ENCODE results near the gene DNMT1. TPM values are rescaled to one million over a fixed set of nuclear protein-coding genes. Genes with fewer than 3 reads are reported as not detected.

The DNMT1 gene
- polyA plus RNA-seq, 4 donors = 82.1 to 134 (median 119) TPM

DNA sequence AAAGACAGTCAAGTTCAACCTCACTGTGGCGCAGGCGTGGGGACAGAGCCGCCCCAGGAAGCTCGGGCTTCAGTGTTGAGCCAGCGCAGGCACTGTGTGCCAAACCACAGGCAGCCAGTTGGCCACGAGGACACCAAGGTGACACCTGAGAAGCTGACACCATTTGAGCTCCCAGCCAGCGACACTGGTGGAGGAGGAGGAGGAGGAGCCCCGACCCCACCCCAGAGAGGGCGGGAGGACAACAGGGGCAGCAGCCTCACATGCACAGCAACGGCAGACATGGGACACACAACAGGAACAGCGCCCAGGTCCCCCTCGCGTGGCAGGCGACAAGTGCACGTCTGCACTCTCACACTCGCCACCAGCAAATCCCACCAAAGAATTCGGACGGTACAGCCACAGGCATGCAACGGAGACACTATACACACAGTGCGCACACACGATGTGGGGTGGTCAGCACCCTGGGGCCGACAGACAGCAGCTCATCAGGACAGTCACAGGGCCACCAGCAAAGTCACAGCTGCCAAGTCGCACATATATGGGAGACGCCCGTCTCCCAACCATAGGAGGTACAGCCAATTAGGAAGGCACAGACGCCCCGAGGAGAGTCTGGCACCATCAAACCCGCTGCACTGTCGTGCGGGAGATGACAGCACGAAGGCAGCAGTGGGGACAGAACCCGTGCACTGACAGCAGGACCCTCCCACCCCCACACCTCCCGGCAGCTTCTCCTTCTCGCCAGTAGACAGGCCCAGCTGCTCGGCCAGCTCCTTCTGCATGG, 78.5 kb downstream of the DNMT1 start:
- DNase-seq (ENCODE audit: low read depth in 4 of 4, low spot score in 3 of 4) = no peak

GRCh38 chr19:10115392-10116084, 79.2 kb downstream of the DNMT1 start:
- DNase-seq (ENCODE audit: low read depth in 4 of 4, low spot score in 3 of 4) = no peak

- DNase-seq (ENCODE audit: low read depth in 4 of 4, low spot score in 3 of 4) = no peak
Measured at GRCh38 chr19:10114651-10115391, 79.9 kb downstream of the DNMT1 start.

- no peak for DNase-seq (ENCODE audit: low read depth in 4 of 4, low spot score in 3 of 4)
Measured at GRCh38 chr19:10113964-10114650, 80.6 kb downstream of the DNMT1 start.

GRCh38 chr19:10113592-10113963, 81.2 kb downstream of the DNMT1 start:
- no peak for DNase-seq (ENCODE audit: low read depth in 4 of 4, low spot score in 3 of 4)

DNA sequence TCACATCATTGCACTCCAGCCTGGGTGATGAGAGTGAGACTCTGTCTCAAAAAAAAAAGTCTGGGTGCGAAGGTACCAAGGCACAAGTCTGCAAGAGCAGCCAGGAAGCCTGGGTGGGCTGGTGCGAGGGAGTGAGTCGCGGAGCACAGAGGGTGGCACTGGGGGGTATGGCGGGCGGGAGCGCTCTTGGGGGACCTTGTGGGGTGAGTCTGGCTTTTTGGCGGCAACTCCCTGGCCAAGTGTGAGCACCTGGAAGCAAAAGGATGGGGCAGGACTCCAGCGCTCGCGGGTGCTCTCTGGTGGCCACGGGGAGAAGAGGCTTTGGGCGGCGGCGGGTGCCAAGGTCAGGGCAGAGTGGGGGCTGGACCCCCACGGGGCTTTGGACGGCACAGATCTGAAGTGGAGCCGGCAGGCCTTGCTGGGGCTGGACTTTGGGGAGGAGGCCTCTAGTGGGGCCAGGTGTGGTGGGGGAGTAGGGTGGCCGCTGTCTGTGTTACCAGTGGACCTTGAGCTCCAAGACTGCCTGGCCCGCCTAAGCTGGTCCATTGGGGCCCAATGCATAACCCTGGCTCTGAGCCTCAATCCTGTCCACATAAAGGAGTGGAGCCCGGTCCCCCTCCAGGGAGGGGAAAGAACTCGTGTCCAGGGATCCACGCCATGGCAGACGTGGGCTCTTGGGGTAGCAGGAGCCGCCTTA, 81.7 kb downstream of the DNMT1 start:
- no peak for DNase-seq (ENCODE audit: low read depth in 4 of 4, low spot score in 3 of 4)

DNA sequence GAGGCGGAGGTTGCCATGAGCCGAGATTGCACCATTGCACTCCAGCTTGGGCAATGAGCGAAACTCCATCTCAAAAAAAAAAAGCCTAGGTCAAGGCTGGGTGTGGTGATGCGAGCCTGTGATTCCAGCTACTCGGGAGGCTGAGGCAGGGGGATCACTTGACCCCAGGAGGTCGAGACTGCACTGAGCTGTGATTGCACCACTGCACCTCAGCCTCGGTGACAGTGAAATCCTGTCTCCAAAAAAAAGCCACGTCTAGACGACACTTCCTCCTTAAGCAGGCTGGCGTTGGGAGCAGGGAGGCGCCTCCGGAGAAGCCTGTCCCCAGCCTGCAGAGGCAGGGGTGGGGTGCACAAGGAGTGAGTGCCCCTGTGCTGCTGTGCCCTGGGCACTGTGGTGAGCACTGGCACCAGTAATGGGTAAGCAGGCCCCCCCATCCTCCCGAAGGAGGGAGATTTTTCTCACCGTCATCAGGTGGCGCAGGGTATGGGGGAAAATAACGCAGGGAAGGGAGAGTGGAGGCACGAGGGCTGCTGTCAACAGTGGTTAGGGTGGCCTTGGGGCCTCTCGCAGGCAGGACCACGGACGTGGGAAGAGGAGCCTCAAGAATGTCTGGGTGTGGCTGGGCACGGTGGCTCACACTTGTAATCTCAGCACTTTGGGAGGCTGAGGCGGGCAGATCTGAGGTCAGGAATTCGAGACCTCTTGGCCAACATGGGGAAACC, 82.6 kb downstream of the DNMT1 start:
- no peak for DNase-seq (ENCODE audit: low read depth in 4 of 4, low spot score in 3 of 4)

DNA sequence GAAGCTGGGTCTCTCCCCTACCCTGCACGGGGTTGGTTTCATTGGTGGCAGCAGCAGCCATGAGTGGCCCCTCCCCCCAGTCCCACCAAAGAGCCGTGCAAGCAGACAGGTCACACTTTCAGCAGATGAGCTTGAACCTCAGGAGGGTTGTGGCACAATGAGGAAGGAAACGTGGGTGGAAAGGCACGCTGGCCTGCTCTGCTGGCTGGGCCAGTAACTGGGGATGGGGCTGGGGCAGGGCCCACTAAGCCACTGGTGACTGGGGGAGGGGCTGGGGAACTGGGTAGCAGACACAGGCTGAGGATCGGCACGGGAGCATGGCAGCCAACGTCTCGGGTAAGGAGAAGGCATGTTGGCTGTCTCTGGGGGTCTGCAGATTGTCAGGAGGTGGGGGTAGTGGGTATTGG, 83.3 kb downstream of the DNMT1 start, which contains the start of gene P2RY11:
Gene P2RY11, plus strand, starts transcription at position 289 of the 407 bp plus-strand sequence. Its CDS starts 29 bp downstream, at position 318.
- DNase-seq (ENCODE audit: low read depth in 4 of 4, low spot score in 3 of 4) = no peak

- DNase-seq (ENCODE audit: low read depth in 4 of 4, low spot score in 3 of 4) = no peak
Measured at GRCh38 chr19:10110972-10111317, 83.8 kb downstream of the DNMT1 start.

GRCh38 chr19:10110076-10110971, 84.4 kb downstream of the DNMT1 start:
- DNase-seq (ENCODE audit: low read depth in 4 of 4, low spot score in 3 of 4) = no peak

DNA sequence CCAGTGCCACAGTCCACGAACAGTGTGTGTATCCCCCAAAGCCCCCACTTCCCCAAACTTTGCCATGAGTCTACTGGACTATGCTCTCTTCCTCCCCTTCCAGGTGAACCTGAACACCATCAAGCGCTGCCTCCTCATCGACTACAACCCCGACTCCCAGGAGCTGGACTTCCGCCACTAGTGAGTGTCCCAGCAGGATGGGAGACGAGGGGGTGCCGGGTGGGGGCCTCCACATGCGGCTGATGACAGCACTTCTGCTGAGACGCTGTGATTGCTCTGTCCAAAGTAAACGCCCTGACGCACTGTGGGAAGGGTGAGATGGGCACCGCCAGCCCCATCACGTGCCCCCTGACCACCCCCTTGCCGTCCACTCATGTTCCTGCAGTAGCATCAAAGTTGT, 85.2 kb downstream of the DNMT1 start:
- DNase-seq (ENCODE audit: low read depth in 4 of 4, low spot score in 3 of 4) = no peak

DNA sequence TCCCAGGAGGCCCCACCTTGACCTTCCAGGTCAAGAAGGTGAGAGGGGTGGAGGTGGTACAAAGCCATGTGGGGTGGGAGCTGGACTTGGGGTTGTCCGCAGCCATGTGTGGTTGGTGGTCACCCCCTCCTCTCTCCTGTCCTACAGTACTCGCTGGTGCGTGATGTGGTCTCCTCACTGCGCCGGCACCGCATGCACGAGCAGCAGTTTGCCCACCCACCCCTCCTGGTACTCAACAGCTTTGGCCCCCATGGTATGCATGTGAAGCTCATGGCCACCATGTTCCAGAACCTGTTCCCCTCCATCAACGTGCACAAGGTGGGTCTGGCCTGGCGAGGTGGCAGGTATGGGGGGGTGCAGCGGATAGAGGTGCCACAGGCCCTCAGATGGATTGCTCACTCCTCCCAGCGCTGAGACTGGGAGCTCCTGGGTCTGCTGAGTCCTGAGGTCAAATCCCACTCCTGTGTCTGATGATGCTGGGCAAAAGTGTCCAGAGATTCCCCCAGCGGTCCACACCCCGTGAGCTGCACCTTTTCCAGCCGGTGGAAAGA, 86.9 kb downstream of the DNMT1 start:
- DNase-seq (ENCODE audit: low read depth in 4 of 4, low spot score in 3 of 4) = no peak

DNA sequence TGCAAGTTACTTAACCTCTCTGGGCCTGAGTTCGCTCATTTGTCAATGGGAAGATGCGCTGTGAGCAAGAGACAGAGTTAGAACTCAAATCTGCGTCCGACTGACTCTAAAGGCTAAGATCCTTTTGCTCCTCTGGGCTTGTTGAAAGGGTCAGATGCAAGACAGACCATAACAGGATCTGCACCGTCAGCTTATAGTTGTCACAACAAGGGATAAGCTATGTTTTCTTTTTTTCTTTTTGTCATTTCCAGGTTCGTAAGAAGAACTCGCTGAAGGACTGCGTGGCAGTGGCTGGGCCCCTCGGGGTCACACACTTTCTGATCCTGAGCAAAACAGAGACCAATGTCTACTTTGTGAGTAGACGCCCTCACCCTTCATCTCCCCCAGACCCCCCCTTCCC, 87.5 kb downstream of the DNMT1 start:
- DNase-seq (ENCODE audit: low read depth in 4 of 4, low spot score in 3 of 4) = no peak

- peak; percentile 92 to 97 (median 96) for DNase-seq (ENCODE audit: low read depth in 4 of 4, low spot score in 3 of 4)
Measured at GRCh38 chr19:10106100-10106936, 88.4 kb downstream of the DNMT1 start, which contains the start of gene PPAN. PPAN (plus strand) TSS chr19:10106362; CDS start chr19:10106395, 33 bp downstream.

- DNase-seq (ENCODE audit: low read depth in 4 of 4, low spot score in 3 of 4) = no peak
Measured at GRCh38 chr19:10105509-10106099, 89.1 kb downstream of the DNMT1 start.

GRCh38 chr19:10104665-10105508, 89.9 kb downstream of the DNMT1 start:
- DNase-seq (ENCODE audit: low read depth in 4 of 4, low spot score in 3 of 4) = no peak
